ENCODE measurements around the gene ASB5.

GRCh38 chr4:176195184-176195978 lies 73.6 kb downstream of the ASB5 start, which contains the start of gene SPATA4:
- TF ChIP-seq CTCF (IDR thresholded peaks at IDR 0.05 in 8 of 11, conservative IDR thresholded peaks at IDR 0.05 in 3 of 11): peak in 1 of 11 experiments; percentile 17
- peak; percentile 81 to 87 (median 84) for TF ChIP-seq POLR2AphosphoS5 (IDR thresholded peaks at IDR 0.05)
- no peak for TF ChIP-seq POLR2A (IDR thresholded peaks at IDR 0.05)
